Measurements from ENCODE around the gene FOXP1.

The FOXP1 gene

DNA sequence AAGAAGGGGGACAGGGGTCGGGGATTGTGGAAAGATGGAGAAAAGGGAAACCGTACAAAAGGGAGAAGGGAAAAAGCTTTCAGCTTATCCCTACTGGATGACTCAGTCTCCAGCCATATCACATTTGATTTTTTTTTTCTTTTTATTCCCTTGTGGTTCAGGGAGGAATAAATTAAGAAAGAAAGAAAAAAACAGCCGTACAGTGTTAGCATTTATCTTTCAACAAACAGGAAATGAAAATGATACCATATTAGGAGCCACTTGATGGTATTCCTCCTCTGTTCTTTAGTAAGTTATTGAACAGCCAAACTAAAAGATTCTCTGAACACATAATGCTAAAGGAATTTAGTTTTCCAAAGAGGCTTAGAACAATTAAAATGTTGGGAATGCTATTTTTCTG is 594.4 kb downstream of the FOXP1 start:
- Histone ChIP-seq H3K9me3 (ENCODE audit: severe bottlenecking) (no peaks in the 10 kb centered on the region), H3K4me3 (ENCODE audit: severe bottlenecking) (no peak overlapping the region), H3K36me3 (ENCODE audit: low read depth) (peaks cover 35% of the 10 kb centered on the region), H3K27ac (ENCODE audit: poor library complexity, severe bottlenecking) (no peak overlapping the region), H3K4me1 (ENCODE audit: insufficient read depth, poor library complexity, severe bottlenecking) (peaks cover 17% of the 10 kb centered on the region), H3K27me3 (ENCODE audit: insufficient read depth, poor library complexity, severe bottlenecking) (no peaks in the 10 kb centered on the region)
- no peak for DNase-seq (ENCODE audit: low spot score)
- ATAC-seq (ENCODE audit: low read depth): peak; percentile 60
- TF ChIP-seq, protein P1, sequence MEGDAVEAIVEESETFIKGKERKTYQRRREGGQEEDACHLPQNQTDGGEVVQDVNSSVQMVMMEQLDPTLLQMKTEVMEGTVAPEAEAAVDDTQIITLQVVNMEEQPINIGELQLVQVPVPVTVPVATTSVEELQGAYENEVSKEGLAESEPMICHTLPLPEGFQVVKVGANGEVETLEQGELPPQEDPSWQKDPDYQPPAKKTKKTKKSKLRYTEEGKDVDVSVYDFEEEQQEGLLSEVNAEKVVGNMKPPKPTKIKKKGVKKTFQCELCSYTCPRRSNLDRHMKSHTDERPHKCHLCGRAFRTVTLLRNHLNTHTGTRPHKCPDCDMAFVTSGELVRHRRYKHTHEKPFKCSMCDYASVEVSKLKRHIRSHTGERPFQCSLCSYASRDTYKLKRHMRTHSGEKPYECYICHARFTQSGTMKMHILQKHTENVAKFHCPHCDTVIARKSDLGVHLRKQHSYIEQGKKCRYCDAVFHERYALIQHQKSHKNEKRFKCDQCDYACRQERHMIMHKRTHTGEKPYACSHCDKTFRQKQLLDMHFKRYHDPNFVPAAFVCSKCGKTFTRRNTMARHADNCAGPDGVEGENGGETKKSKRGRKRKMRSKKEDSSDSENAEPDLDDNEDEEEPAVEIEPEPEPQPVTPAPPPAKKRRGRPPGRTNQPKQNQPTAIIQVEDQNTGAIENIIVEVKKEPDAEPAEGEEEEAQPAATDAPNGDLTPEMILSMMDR (IDR thresholded peaks at IDR 0.05; ENCODE audit: poor library complexity, severe bottlenecking): no peak

DNA sequence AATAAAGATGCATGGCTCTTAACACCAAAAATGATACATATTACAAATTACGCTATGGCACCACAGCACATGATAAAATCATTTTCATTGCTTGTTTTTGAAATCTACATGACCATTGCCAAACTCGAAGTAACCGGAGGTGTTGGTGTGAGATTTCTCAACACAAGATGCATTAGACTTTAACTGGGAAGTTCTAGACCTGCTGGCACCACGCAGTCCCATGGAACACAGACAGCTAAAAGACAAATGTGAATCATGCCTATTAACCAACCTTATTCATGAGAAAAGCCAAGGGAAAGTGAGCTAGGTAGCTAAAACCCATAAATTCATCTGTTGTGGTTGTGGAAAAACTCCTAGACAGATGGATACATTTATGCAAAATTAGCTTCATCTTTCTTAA is 595.4 kb downstream of the FOXP1 start:
- ATAC-seq (ENCODE audit: low read depth): no peak
- H3K27ac ChIP-seq (ENCODE audit: poor library complexity, severe bottlenecking): no peak overlapping the region
- H3K4me3 ChIP-seq (ENCODE audit: severe bottlenecking): no peak overlapping the region
- DNase-seq (ENCODE audit: low spot score): no peak
- H3K36me3 ChIP-seq (ENCODE audit: low read depth): peaks cover 41% of the 10 kb centered on the region
- peaks cover 25% of the 10 kb centered on the region for H3K4me1 ChIP-seq (ENCODE audit: insufficient read depth, poor library complexity, severe bottlenecking)
- no peaks in the 10 kb centered on the region for H3K27me3 ChIP-seq (ENCODE audit: insufficient read depth, poor library complexity, severe bottlenecking)
- TF ChIP-seq, protein P1 (IDR thresholded peaks at IDR 0.05; ENCODE audit: poor library complexity, severe bottlenecking): no peak
- no peaks in the 10 kb centered on the region for H3K9me3 ChIP-seq (ENCODE audit: severe bottlenecking)

DNA sequence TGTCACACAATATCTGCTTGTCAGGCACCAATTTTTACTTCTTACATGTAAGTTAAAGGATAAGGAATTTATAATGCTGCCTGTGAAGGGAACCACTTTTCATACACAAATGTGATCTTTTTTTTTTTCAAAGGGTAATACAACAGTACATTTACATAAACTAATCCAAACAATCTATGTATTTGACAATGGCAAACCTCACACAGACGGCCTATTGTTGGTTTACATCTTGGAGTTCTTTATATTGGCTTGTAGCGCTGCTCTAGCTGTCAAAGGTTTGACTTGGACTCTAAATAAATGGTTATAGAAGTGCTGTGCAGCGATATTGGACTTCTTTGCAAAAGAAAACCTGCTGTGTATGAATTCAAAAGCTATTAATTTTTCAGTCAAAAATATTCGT is 598.0 kb downstream of the FOXP1 start:
- Histone ChIP-seq H3K36me3 (ENCODE audit: low read depth) (peaks cover 51% of the 10 kb centered on the region), H3K27ac (ENCODE audit: poor library complexity, severe bottlenecking) (no peak overlapping the region), H3K9me3 (ENCODE audit: severe bottlenecking) (no peaks in the 10 kb centered on the region), H3K4me1 (ENCODE audit: insufficient read depth, poor library complexity, severe bottlenecking) (peaks cover 35% of the 10 kb centered on the region), H3K4me3 (ENCODE audit: severe bottlenecking) (no peak overlapping the region), H3K27me3 (ENCODE audit: insufficient read depth, poor library complexity, severe bottlenecking) (no peaks in the 10 kb centered on the region)
- DNase-seq (ENCODE audit: low spot score) (no peak), ATAC-seq (ENCODE audit: low read depth) (no peak)
- TF ChIP-seq, protein P1 (IDR thresholded peaks at IDR 0.05; ENCODE audit: poor library complexity, severe bottlenecking): no peak

DNA sequence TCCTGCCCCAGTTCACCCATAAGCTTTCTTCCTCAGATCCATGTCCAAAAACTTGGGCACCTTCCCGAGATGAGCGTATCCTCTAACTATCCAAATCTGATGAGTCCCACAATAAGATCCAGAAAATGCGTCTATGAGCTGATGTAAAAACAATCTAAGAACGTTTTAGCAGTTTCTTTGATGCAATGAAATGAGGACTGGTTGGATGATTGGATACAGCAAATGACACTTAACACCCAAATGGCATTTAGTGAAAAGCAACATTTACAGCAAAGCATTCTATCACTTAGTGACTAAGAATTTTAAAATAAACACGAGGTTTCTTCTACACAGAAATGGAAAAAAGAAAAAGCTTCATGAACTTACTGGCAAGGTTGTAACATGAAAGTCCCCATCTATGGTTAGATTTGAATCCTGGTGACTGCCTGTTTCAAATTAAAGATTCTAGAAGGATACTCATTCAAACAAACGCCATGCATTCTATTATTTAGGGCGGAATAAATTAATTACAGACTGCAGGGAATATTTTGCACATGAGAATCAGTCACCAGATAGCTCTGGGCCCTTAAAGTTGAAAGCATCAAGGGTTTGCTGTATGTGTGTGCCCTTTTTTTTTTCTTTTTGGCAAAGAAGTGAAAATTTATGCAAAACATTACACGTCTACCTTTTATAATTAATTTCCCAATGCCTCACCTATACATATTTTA is 598.6 kb downstream of the FOXP1 start:
- DNase-seq (ENCODE audit: low spot score) (no peak), ATAC-seq (ENCODE audit: low read depth) (no peak)
- no peaks in the 10 kb centered on the region for H3K9me3 ChIP-seq (ENCODE audit: severe bottlenecking)
- no peak overlapping the region for H3K27ac ChIP-seq (ENCODE audit: poor library complexity, severe bottlenecking)
- TF ChIP-seq, protein P1 (IDR thresholded peaks at IDR 0.05; ENCODE audit: poor library complexity, severe bottlenecking): no peak
- no peaks in the 10 kb centered on the region for H3K27me3 ChIP-seq (ENCODE audit: insufficient read depth, poor library complexity, severe bottlenecking)
- H3K36me3 ChIP-seq (ENCODE audit: low read depth): peaks cover 51% of the 10 kb centered on the region
- H3K4me1 ChIP-seq (ENCODE audit: insufficient read depth, poor library complexity, severe bottlenecking): peaks cover 29% of the 10 kb centered on the region
- H3K4me3 ChIP-seq (ENCODE audit: severe bottlenecking): no peak overlapping the region

DNA sequence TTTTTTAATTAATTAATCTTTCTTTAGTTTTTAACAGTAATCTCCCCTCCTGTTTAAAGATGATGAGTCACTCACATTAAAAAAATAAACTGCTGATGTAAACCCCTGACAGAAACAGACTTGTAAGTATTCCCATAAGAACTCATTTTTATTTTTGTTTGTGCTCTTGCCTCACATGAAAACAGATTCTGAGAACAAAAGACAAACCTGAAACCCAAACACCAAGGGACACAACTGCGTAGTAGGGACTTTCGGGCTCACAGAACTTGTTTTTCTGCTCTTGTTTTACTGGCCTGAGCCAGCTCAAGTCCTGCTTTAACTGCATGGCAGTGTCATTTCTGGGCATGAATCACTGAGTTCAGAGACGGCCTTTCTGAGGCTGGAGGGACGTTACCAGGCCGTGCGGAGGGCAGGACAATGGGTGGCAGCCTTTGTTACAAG is 600.8 kb downstream of the FOXP1 start:
- no peak overlapping the region for H3K4me3 ChIP-seq (ENCODE audit: severe bottlenecking)
- DNase-seq (ENCODE audit: low spot score): no peak
- H3K4me1 ChIP-seq (ENCODE audit: insufficient read depth, poor library complexity, severe bottlenecking): peaks cover 20% of the 10 kb centered on the region
- H3K27ac ChIP-seq (ENCODE audit: poor library complexity, severe bottlenecking): peak overlapping the region; percentile 57
- TF ChIP-seq, protein P1 (IDR thresholded peaks at IDR 0.05; ENCODE audit: poor library complexity, severe bottlenecking): no peak
- ATAC-seq (ENCODE audit: low read depth): peak; percentile 98
- no peaks in the 10 kb centered on the region for H3K9me3 ChIP-seq (ENCODE audit: severe bottlenecking)
- H3K27me3 ChIP-seq (ENCODE audit: insufficient read depth, poor library complexity, severe bottlenecking): no peaks in the 10 kb centered on the region
- H3K36me3 ChIP-seq (ENCODE audit: low read depth): peaks cover 46% of the 10 kb centered on the region
